HepG2 (cell line): ENCODE measurements around the gene FGA. TPM values are rescaled to one million over a fixed set of nuclear protein-coding genes. Genes with fewer than 3 reads are reported as not detected.
A peak's percentile ranks its signal among the peaks of the same experiment; 100 is the strongest.

Experiments
- ATM ChIP-seq: fragments of 450-650 bp; IDR thresholded peaks from 2 replicates; pipeline ENCODE4 v1.7.1; 2017; ENCODE audit warnings: mild to moderate bottlenecking, borderline replicate concordance
- CCAR2 ChIP-seq: fragments of 200-400 bp; formaldehyde crosslinking; optimal IDR thresholded peaks from 2 replicates; pipeline ENCODE3; 2018; ENCODE audit warnings: low read depth, mild to moderate bottlenecking, low read length, moderate library complexity
- CENPBD1 ChIP-seq: sonication (generic); formaldehyde crosslinking; IDR thresholded peaks from 2 replicates; pipeline ENCODE4 v1.8.0; 2022; ENCODE audit warnings: missing genetic modification reagents, low read depth, mild to moderate bottlenecking, borderline replicate concordance
- CHCHD3 ChIP-seq: sonication (generic); formaldehyde crosslinking; IDR thresholded peaks from 2 replicates; pipeline ENCODE4 v1.8.0; 2022; ENCODE audit warnings: mild to moderate bottlenecking, missing genetic modification reagents, moderate library complexity
- EED ChIP-seq: sonication (generic); formaldehyde crosslinking; IDR thresholded peaks from 2 replicates; pipeline ENCODE4 v1.5.0; 2020; ENCODE audit warnings: mild to moderate bottlenecking, missing genetic modification reagents
- ETV5 ChIP-seq: IDR thresholded peaks from 2 replicates; pipeline ENCODE4 v1.6.1; 2018; ENCODE audit warnings: missing biosample characterization, missing genetic modification reagents, inconsistent platforms, borderline replicate concordance
- FOSL1 ChIP-seq: sonication (generic); formaldehyde crosslinking; IDR thresholded peaks from 2 replicates; pipeline ENCODE4 v1.9.0; 2021; ENCODE audit warnings: missing genetic modification reagents, borderline replicate concordance
- JUND ChIP-seq: sonication (generic); formaldehyde crosslinking; IDR thresholded peaks from 2 replicates; pipeline ENCODE4 v1.8.0; 2022; ENCODE audit warnings: mild to moderate bottlenecking, missing genetic modification reagents
- MAZ ChIP-seq, 2 experiments: sonication (generic) in 1 of 2; formaldehyde crosslinking in 1 of 2; IDR thresholded peaks; 2 replicates each; pipeline versions ENCODE4 v1.5.0 to v1.6.1; 2012 to 2020; ENCODE audit warnings: low read depth in 2 of 2, mild to moderate bottlenecking in 2 of 2, borderline replicate concordance in 1 of 2, improper control_type of control experiment in 1 of 2, low read length in 1 of 2, missing genetic modification reagents in 1 of 2, moderate library complexity in 1 of 2
- NCOA2 ChIP-seq: sonication (generic); formaldehyde crosslinking; IDR thresholded peaks from 2 replicates; pipeline ENCODE4 v1.8.0; 2022; ENCODE audit warnings: inconsistent platforms
- PAF1 ChIP-seq: IDR thresholded peaks from 2 replicates; pipeline ENCODE4 v1.6.1; 2016; ENCODE audit warnings: missing genetic modification reagents, missing compliant biosample characterization
- PRDM10 ChIP-seq: sonication (generic); formaldehyde crosslinking; IDR thresholded peaks from 2 replicates; pipeline ENCODE4 v1.4.0; 2020; ENCODE audit warnings: low read depth, missing genetic modification reagents
- PRPF4 ChIP-seq: fragments of 200-400 bp; formaldehyde crosslinking; IDR thresholded peaks from 2 replicates; pipeline ENCODE4 v1.6.1; 2016; ENCODE audit warnings: low read length, low read depth; ENCODE audit not compliant: poor library complexity, severe bottlenecking
- RXRA ChIP-seq: sonication (generic); formaldehyde crosslinking; IDR thresholded peaks from 2 replicates; pipeline ENCODE4 v1.5.1; 2020; ENCODE audit warnings: missing genetic modification reagents
- ZNF180 ChIP-seq: sonication (generic); formaldehyde crosslinking; IDR thresholded peaks from 2 replicates; pipeline ENCODE4 v1.4.0; 2020; ENCODE audit warnings: low read depth, missing genetic modification reagents, borderline replicate concordance
- ZNF275 ChIP-seq: sonication (generic); formaldehyde crosslinking; IDR thresholded peaks from 2 replicates; pipeline ENCODE4 v1.8.0; 2022; ENCODE audit warnings: missing genetic modification reagents, mild to moderate bottlenecking, inconsistent platforms, borderline replicate concordance
- ZNF350 ChIP-seq: sonication (generic); formaldehyde crosslinking; IDR thresholded peaks from 2 replicates; pipeline ENCODE4 v1.4.0; 2020; ENCODE audit warnings: mild to moderate bottlenecking, low read depth, missing genetic modification reagents, borderline replicate concordance
- ZNF841 ChIP-seq: sonication (generic); formaldehyde crosslinking; IDR thresholded peaks from 2 replicates; pipeline ENCODE4 v1.8.1; 2023; ENCODE audit warnings: missing genetic modification reagents, borderline replicate concordance
- polyA plus RNA-seq, 8 experiments: library from polyadenylated mRNA; depleted of rRNA in 3 of 8; stranded (reverse) in 7 of 8; unstranded in 1 of 8; fragments of >200 nt; fragmentation: Illumina TruSeq in 4 of 8; extraction: Trizol in 4 of 8; gene quantifications; 2 replicates each; pipeline versions ENCODE4 v1.2.1 to v1.2.3, GENCODE V29; 2011 to 2016; ENCODE audit warnings: low read depth in 4 of 8, missing spikeins in 1 of 8, mixed read lengths in 1 of 8; ENCODE audit not compliant: insufficient read depth in 1 of 8
- total RNA-seq, 5 experiments: library from RNA; depleted of rRNA; stranded (reverse); fragments of >200 nt; fragmentation: Illumina TruSeq; extraction: Trizol; gene quantifications; 2 replicates each; pipeline ENCODE4 v1.2.3, GENCODE V29; 2016; ENCODE audit warnings: low read depth in 1 of 5

Gene FGA
- total and polyA plus RNA-seq, 2 of the 13 experiments (the other 11 are each of a cell fraction or from before 2014, with no cell fraction given), result 640 to 1,523 TPM

- peak; percentile 75; the same call in 1 of the 2 replicates for TF ChIP-seq PRDM10
- TF ChIP-seq EED (CRISPR knock-in tag), result no peak
- TF ChIP-seq CCAR2, result no peak
- TF ChIP-seq ATM, result no peak
- 0 out of 2 replicates have a peak, but pooled peaks have one; percentile 64 for TF ChIP-seq ZNF275 (CRISPR knock-in tag)
- TF ChIP-seq NCOA2 (CRISPR knock-in tag), result peak; percentile 100
- TF ChIP-seq ZNF350 (CRISPR knock-in tag), result peak; percentile 77; the same call in 1 of the 2 replicates
- TF ChIP-seq RXRA (CRISPR knock-in tag), result peak; percentile 92; the same call in 1 of the 2 replicates
- no peak for TF ChIP-seq MAZ (IDR thresholded peaks at IDR 0.05; ENCODE audit: borderline replicate concordance, low read depth, low read length)
- TF ChIP-seq MAZ (CRISPR knock-in tag; IDR thresholded peaks at IDR 0.05; ENCODE audit: low read depth), result peak; percentile 91
- TF ChIP-seq CHCHD3 (CRISPR knock-in tag), result no peak
- no peak for TF ChIP-seq PRPF4
- TF ChIP-seq ZNF180 (CRISPR knock-in tag), result no peak
- peak; percentile 44; the same call in 1 of the 2 replicates for TF ChIP-seq FOSL1 (CRISPR knock-in tag)
- peak; percentile 78; the same call in 1 of the 2 replicates for TF ChIP-seq ZNF841
- TF ChIP-seq PAF1 (CRISPR knock-in tag), result peak; percentile 93
- TF ChIP-seq CENPBD1 (CRISPR knock-in tag), result no peak
- TF ChIP-seq ETV5 (CRISPR knock-in tag), result peak; percentile 89
- TF ChIP-seq JUND (CRISPR knock-in tag), result peak; percentile 81; the same call in 1 of the 2 replicates
Observed at GRCh38 chr4:154590329-154591006, at the start of gene FGA (continued).
